T-helper 1 cell (primary cell): ENCODE measurements around the gene FKBP1A.

Experiments used
- DNase-seq, 5 donors: peaks; one replicate each; pipeline ENCODE4 v3.0.0-alpha.2; 2012 to 2020
- total RNA-seq, 4 donors: gene quantifications; one replicate each; lab custom pipeline; 2026; lab: John Stamatoyannopoulos, UW

FKBP1A gene
- total RNA-seq: 33.7 to 42.0 (median 38.4) reads per million in 4 donors

DNA sequence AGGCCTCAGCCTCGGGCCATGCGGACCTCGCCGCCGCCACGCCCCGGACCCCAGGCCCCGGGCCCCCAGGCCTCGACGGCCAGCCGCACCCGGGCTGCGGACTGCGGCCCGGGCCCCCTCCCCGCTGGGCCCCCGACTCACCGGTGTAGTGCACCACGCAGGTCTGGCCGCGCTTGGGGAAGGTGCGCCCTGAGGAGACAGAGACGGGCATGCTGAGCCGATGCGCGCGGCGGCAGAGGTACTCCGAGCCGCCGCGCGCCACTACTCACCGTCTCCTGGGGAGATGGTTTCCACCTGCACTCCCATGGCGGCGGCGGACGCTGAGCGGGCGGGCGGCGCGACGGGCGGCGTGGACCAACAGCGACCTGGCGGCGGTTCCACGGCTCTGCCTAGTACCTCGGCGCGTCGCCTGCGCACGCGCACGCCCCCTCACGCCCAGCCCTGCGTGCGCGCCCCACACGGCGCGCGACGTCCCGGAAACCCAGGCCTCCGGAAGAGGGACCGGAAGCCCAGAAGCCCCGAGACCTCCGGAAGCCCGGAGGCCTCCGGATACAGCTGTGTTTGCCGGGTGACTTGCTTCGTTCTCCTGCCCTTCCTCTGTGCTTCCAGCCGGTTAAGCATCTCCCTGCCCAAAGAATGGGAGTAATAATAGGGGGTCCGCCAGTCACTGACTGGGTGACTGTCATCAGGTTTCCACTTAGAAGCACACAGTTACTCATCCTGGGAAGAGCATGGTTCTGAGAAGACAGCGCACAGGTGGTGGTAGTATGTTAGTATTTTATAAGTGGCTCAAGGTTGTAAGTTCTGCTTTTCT is at the start of gene FKBP1A:
Gene FKBP1A (minus strand): TSS at position 362 of the 814 bp plus-strand sequence. CDS start 56 bp downstream, at position 306.
- DNase-seq: peak; percentile 81 to 96 (median 86)

DNA sequence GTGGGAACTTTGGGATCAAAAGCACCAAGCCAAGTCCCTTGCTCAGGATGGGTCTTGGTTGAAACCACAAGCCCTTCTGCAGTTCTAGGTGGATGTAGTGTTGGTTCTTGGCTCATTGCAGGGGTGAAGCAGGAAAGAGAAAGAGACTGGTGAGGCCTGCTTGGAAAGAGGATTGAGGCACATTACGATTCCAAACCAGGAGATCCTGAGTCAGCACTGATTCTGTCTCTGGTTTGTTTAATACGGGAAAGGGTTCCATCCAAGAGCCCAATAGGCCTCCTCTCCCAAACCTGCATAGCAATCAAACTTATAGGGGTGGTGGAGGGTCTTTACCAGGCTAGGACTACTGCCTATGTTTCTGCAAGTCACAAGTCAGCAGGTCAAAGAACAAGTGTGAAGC is 49.5 kb upstream of the FKBP1A start:
- no peak for DNase-seq

DNA sequence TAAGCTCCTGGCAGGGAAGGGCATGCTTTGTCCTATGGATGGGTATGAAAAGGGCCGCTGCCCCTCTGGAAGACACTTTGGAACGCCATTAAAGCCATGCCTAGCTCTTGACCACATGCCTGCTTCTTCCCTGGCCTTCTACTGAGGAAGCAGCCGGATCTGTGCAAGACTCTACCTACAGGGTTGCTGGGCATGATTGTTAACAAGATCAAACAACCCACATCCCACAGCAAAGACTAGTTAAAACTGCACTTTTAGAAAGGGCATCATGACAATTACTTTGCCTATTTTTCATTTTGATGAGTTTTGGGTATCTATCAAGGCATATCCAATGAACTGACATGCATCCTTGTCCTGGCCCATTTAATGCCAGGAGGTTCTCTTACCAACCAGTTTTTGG is 48.3 kb upstream of the FKBP1A start:
- no peak for DNase-seq

DNA sequence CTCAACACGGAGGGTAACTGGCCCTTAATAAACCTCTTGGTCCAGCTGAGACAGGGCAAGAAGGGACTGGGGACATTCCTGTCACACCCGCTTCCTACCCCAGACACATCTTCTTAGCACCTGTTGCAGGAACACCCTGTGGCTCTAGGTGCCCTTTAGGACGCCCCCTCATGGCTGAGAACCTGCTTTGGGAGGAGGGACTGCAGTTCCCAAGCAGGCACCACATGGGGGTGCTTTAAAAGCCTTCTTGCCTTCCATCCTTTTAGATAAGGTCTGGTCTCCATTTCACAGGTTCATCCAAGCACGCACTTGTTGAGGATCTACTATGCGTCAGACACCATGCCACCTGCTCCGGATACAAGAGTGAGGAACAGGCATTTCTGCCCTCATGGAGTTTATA is 47.2 kb upstream of the FKBP1A start:
- DNase-seq: peak in 1 of 5 donors; percentile 8

DNA sequence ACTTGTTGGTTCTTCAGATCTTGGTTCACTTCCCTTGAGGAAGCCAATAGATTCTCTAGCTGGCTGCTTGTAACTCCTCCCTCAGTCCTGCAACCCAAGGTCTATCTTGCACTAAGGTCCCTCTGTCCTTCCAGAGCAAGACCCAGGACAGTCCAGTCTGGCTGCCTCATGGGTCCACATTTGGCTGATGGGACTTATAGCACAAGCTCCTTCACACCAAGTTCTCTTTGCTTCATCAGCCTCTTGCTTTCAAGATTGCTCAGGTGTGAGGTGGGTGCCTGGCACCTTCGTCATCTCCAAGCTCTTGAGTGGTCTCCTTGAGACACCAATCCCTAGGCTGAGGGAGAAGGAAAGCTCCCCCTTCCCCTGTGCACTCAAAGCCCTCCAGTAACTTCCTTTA is 45.5 kb upstream of the FKBP1A start:
- no peak for DNase-seq

DNA sequence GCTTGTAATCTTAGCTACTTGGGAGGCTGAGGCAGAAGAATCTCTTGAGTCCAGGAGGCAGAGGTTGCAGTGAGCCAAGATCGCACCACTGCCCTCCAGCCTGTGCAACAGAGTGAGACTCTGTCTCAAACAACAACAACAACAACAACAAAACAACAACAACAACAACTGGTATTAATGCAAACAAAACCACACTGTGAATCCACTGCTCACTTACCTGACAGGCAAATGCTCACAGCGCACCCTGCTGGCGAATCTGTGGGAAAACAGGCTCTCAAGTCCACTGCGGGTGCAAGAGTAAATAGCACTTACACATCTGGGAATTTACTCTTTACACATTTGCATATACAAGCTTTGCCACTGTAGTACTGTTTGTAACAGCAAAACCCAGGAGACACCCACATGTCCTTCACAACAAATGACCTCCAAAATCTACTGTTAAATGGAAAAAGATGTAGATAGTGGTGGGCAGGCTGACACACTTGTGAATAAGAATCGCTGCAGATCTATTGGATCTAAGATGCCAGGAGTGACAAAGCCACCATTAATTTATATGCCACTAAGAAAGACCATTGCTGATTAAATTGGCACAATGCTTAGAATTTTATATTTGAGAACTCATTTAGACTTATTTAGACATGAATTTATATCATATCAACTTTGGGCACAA is 44.5 kb upstream of the FKBP1A start:
- peak; percentile 57 to 75 (median 71) for DNase-seq

DNA sequence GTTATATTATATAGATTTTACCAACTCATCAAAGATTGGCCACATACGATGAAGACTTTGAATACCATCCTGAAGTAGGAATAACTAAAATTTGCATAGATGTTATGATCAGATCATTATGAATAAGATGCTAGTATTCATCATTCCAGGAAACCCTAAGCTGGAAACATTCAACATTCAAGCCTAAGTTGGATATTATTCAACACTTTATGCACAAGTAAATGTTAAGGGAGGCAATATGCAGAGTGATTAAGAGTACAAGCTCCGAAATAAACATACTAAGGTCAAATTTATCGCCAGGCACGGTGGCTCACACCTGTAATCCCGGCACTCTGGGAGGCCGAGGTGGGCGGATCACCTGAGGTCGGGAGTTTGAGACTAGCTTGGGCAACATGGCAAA is 43.4 kb upstream of the FKBP1A start:
- DNase-seq: no peak

DNA sequence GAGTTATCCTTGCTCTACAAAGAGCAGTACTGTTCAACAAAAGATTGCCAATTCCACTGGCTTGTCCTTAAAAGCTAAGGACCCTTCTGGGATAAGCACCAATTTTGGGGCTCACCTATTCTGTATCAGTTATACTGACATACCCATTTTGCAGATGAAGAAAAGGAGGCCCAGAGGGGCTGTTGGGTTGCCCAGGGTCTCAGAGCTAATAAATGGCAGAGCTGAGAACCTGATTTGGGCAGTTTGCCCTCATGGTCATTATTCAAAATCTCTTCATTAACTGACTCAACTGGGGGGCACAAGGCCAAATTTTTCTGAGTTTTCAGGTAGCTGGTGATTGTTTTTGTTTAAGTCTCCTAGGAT is 42.5 kb upstream of the FKBP1A start:
- no peak for DNase-seq

DNA sequence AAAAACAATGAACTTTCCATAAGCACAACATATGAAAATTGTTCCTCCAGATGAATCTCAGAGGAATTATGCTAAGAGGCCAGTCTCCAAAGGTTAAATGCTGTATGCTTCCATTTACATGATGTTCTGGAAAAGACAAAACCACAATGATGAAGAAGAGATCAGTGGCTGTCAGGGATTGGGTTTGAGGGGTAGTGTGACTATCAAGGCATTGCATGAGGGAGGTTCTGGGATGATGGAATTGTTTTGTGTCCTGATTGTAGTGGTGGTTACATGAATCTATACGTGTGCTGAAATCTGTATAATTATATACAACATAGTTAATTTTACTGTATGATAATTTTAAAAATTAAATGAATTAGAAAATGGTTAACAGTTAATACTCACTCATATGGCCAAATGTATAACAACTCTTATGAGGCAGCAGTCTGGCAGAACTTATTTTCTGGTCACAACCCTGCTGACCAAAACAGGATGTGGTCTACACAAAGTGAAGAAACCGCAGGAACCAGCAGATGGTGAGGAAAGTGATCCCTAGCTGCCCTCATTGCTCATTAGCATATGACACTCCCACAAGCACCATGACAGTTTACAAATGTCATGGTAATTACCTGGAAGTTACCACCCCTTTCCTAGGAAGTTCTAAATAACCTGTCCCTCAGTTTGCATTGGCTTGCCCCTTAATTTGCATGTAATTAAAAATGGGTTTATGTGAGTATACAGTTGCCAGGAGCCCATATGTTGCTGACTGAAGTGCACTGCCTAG is 41.9 kb upstream of the FKBP1A start:
- DNase-seq: peak in 4 of 5 donors; percentile 37 to 92 (median 50)

DNA sequence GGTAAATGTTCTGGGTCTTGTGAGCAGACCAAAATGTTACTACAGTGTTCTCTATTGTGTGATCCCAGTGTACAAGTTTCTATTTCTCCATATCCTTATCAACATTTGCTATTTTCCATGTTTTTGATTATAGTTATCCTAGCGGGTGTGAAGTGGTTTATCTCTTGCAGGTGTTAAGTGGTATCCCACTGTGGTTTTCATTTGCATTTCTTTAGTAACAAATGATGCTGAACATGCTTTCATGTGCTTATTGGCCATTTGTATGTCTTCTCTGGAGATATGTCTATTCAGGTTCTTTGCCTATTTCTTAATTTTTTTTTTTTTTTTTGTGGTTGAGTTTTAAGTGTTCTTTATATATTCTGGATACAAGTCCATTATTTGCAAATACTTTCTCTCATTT is 38.3 kb upstream of the FKBP1A start:
- DNase-seq: no peak

DNA sequence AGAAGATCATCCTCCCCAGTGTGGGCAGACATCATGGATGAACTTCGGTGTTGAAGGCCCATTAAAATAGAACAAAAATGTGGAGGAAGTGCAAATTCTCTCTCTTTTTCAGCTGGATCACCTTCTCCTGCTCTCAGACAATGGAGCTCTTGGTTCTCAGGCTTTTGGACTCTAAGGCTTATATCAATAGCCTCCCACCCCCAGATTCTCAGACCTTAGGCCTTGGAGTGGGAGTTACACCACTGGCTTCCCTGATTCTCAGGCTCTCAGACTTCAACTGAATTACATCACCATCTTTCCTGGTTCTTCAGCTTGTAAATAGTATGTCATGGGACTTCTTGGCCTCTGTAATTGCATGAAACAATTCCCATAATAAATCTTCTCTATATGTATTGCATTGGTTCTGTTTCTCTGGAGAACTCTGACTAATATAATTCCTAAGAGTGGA is 37.2 kb upstream of the FKBP1A start:
- DNase-seq: no peak

DNA sequence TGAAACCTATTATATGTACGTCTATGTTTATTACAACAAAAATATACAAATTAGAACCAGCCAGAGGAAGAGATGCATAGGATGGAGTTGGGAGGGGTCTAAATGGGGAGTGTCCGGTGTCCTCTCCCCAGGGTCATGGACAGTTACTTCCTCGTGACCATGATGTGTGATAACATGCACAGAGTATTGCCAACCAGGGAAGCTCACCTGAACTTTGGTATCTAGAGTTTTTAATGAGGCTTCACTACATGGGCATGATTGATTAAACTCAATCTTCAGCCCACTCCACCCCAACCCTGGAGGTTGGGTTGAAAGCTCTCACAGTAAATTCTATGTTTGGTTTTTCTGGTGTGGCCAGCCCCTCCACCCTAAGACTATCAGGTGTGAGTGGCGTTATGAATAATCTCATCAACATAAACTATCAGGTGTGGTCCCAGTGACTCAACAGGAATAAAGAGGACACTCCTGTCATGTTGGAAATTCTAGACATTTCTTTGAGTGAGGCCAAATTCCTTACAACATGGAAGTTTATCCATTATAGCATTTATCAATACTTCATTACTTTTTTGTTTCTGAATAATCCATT is 36.4 kb upstream of the FKBP1A start:
- DNase-seq: no peak

DNA sequence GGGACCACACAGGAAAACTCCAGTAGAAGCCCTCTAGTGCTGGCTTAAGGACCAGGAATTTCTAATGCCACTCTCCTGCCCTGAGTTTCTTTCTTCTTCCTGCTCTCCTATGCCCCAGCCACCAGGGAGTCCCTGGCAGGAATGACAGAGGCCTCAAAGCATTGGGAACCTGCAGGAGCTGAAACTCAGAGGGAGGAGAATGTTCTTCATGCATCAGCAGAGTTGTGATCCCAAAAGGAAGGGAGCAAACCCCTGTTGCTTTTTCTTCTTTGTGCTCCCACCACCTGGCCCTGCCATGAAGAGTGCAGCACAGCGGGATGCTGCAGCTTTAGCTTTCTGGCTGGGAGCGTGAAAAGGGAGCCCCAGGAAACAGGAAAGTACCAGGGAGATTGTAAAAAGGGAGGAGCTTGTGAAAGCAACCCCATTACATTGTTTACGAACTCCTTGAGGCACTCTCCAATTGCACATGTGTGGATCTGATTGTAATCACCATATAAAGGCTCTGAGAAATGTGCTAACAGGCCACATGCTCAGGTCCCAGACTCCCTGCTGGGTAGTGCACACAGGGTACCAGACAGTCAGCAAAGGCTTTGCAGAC is 34.7 kb upstream of the FKBP1A start:
- DNase-seq: no peak

DNA sequence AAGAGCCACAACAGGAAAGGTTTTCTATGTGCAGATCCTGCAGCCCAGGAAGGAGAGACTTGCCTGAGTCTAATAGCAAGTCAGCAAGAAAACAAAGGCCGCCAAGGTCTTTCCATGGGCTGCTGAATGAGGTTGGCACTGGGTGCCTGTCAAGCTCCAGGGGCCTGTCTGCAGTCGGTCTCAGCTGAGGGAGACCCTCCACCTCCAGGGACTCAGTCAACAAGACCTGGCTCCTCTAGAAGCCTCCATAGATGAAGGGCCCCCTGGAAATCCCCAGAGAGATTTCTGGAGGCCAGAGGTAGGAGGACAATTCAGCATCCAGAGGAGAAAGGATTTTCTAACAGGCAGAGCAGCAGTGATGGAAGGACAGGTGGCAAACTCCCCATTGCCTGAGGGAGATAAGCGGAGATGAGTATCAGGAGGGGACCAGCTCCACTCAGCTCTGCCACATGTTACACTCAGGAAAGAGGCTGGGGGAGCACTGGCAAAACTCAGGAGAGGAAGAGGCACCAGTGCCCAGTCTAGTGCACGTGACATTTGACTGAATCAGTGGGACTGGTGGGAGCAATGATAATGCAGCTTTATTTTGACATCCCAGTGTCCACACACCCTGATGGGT is 33.5 kb upstream of the FKBP1A start:
- no peak for DNase-seq

DNA sequence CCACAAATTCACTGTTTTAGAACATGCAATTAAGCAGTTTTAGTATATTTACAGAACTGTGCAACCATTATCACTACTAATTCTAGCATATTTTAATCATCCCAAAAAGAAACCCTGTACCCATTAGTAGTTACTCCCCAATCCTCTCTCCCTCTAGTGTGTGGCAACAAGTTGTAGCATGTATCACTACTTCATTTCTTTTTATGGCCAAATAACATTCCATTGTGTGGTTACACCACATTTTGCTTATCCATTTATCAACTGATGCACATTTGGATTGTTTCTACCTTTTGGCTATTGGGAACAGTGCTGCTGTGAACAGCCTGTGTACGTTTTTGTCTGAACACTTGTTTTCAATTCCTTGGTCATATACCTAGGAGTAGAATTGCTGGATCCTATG is 31.5 kb upstream of the FKBP1A start:
- DNase-seq: no peak

DNA sequence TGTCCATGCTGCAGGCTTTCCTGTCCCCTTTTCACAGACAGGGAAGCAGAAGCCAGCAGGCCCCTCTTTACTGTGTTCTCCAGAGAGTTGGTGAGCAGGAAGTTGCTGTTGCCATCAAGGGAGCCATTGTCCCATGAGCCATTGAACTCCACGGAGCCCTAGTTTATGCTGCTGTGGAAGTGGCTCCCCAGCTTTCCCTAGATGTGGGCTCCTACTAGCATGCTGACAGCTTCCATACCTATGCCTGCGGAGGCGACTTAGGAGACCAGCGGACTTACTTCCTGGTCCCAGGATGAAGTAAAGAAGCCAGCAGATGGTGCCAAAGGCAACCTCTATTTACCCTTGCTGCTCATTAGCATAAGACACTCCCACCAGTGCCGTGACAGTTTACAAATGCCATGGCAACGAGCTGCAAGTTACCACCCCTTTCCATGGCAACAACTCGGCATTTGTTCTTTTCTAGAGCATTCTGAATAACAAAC is 30.8 kb upstream of the FKBP1A start:
- DNase-seq: peak in 1 of 5 donors; percentile 31

DNA sequence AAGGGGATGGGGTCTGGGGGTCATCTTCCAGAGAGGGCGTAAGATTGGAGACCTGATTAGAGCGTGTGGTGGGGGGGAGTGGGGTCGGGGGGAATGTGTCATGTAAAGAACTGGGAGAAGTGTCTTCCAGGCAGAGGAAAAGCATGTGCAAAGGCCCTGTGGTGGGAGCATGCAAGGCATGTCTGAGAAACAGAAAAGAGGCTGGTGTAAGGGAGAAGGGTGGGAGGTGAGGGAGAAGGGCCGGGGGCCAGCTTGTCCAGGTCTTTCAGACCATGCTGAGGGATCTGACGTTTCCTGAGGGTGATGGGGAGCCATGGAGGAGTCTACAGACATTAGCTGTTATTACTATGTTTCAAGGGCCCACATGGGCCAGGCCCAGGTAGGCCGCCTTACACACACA is 30.4 kb upstream of the FKBP1A start:
- no peak for DNase-seq

DNA sequence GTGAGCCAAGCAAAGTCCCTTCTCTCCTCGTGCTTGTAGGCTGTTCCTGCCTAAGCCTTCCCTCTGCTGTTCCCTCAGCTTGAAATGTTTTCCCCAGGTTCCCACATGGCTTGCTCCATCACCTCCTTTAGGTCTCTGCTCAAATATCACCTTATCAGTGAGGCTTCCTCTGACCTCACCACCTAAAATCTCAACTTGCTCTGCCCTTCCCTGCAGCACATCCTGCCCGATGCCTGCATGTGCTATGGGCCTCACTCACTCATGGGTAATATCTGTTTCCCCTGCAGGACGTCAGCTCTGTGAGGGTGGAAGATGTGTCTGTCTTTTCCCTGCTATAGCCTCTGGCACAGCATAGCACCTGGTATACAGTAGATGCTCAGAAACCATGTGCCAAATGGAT is 29.9 kb upstream of the FKBP1A start:
- DNase-seq: peak in 1 of 5 donors; percentile 56

DNA sequence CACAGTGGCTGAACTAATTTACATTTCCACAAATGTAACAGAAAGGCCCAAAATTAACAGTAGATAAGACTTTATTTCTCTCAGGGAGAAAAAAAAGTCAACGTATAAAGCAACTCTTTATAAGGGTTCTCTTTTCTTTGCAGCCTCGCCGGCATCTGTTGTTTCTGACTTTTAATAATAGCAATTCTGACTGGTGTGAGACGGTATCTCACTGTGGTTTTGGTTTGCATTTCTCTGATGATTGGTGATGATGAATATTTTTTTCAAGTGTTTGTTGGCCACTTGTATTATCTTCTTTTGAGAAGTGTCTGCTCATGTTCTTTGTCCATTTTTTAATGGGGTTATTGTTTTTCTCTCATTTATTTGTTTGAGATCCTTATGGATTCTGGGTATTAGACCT is 27.2 kb upstream of the FKBP1A start:
- DNase-seq: no peak

DNA sequence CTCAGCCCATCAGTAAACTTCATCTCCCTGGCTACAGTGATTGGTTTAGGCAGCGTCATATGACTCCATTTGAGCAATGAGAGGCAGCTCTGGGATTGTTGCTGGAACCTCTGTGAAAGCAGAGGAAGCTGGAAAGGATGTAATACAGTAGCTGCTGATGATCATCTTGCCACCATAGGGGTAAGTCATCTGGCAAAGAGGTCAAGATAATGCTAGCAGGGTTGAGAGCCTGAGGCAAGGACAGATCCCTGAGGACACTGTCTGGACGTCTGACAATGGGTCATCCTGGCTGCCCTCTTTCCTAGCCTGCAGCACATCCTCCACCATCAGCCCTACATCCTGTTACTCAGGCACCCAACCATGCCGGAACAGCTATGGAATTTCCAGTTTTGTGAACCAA is 25.5 kb upstream of the FKBP1A start:
- no peak for DNase-seq

DNA sequence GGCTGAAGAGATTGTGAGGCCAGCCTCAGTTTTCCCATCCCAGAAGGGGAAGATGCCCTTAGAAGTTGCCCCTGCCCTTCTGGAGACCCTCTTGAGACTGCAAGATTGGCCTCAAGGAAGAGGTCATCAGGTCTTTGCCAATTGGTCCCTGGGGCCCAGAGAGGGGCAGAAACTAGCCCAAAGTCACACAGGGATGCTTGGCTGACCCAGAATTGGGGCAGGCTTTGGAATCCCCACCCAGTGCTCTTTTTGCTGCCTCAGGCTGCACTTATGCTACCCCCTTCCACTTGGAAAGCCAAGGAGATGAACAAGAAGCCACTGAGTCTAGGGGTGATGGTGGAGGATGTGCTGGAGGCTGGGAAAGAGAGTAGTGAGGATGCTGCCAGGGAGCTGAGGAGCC is 24.9 kb upstream of the FKBP1A start:
- no peak for DNase-seq

DNA sequence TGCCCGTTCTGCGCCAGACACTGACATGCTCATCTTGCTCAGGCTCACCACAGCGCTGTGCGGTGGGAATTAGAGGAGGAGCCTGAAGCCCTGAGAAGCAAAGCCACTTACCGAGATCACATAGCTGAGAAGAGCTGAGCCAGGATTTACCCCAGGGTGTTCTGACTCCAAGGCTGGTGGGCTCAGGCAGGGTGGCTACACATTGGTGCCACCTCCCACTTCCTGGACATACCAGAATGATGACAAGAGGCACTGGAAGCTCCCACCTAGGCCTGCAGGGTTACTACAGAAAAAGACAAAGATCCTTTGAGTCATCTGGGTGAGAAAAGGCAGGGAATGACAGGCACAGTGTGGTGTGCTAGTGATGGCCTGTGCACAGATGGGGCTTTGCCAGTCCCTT is 24.4 kb upstream of the FKBP1A start:
- no peak for DNase-seq
